Stimulated activated CD4-positive, alpha-beta T cell treated with anti-CD3 and anti-CD28 coated beads, Interleukin-12 subunit alpha, Interleukin-12 subunit beta, amount 100 ng/mL, for 24 hours (primary cell): ENCODE measurements around the gene PPP6R3.

Experiments used
- DNase-seq, 2 experiments: peaks; one replicate each; pipeline ENCODE4 v3.0.0-alpha.2; 2020; ENCODE audit warnings: low read depth in 2 of 2

PPP6R3 gene

GRCh38 chr11:68552542-68552941 lies 92.0 kb downstream of the PPP6R3 start:
- DNase-seq: no peak

- DNase-seq: no peak
Measured at GRCh38 chr11:68560216-68560615, 99.7 kb downstream of the PPP6R3 start.

GRCh38 chr11:68563454-68563853 lies 102.9 kb downstream of the PPP6R3 start:
- no peak for DNase-seq

- DNase-seq: no peak
Measured at GRCh38 chr11:68564261-68564660, 103.7 kb downstream of the PPP6R3 start.

- no peak for DNase-seq
Measured at GRCh38 chr11:68565768-68566167, 105.2 kb downstream of the PPP6R3 start.

- DNase-seq: no peak
Measured at GRCh38 chr11:68567553-68567952, 107.0 kb downstream of the PPP6R3 start.

- DNase-seq: no peak
Measured at GRCh38 chr11:68569357-68569756, 108.8 kb downstream of the PPP6R3 start.

GRCh38 chr11:68570691-68571090 lies 110.1 kb downstream of the PPP6R3 start:
- no peak for DNase-seq

- DNase-seq: no peak
Measured at GRCh38 chr11:68574308-68574707, 113.8 kb downstream of the PPP6R3 start.

- DNase-seq: no peak
Measured at GRCh38 chr11:68575025-68575665, 114.6 kb downstream of the PPP6R3 start.

- no peak for DNase-seq
Measured at GRCh38 chr11:68579455-68579854, 118.9 kb downstream of the PPP6R3 start.

- DNase-seq: no peak
Measured at GRCh38 chr11:68581439-68581838, 120.9 kb downstream of the PPP6R3 start.

- no peak for DNase-seq
Measured at GRCh38 chr11:68581901-68582300, 121.3 kb downstream of the PPP6R3 start.

- no peak for DNase-seq
Measured at GRCh38 chr11:68582416-68583040, 122.0 kb downstream of the PPP6R3 start.

- no peak for DNase-seq
Measured at GRCh38 chr11:68583041-68583446, 122.5 kb downstream of the PPP6R3 start.

- DNase-seq: peak; percentile 28 to 55
Measured at GRCh38 chr11:68584097-68584496, 123.5 kb downstream of the PPP6R3 start.

- no peak for DNase-seq
Measured at GRCh38 chr11:68584991-68585524, 124.5 kb downstream of the PPP6R3 start.

GRCh38 chr11:68589547-68590216 lies 129.1 kb downstream of the PPP6R3 start:
- no peak for DNase-seq

GRCh38 chr11:68591719-68592118 lies 131.2 kb downstream of the PPP6R3 start:
- DNase-seq: no peak

- DNase-seq: no peak
Measured at GRCh38 chr11:68593441-68593840, 132.9 kb downstream of the PPP6R3 start.

GRCh38 chr11:68594123-68594522 lies 133.6 kb downstream of the PPP6R3 start:
- DNase-seq: no peak

GRCh38 chr11:68596231-68596630 lies 135.7 kb downstream of the PPP6R3 start:
- no peak for DNase-seq
